HG03175 (cell line): ENCODE measurements around the gene NRGN.
A peak's percentile ranks its signal among the peaks of the same experiment; 100 is the strongest.

Experiments used
- ATAC-seq: cut with Tn5 transposase; IDR thresholded peaks from one replicate; pipeline ENCODE4 v1.9.1; 2021; ENCODE audit warnings: mild to moderate bottlenecking, moderate library complexity; ENCODE audit not compliant: unreplicated experiment

The NRGN gene

DNA sequence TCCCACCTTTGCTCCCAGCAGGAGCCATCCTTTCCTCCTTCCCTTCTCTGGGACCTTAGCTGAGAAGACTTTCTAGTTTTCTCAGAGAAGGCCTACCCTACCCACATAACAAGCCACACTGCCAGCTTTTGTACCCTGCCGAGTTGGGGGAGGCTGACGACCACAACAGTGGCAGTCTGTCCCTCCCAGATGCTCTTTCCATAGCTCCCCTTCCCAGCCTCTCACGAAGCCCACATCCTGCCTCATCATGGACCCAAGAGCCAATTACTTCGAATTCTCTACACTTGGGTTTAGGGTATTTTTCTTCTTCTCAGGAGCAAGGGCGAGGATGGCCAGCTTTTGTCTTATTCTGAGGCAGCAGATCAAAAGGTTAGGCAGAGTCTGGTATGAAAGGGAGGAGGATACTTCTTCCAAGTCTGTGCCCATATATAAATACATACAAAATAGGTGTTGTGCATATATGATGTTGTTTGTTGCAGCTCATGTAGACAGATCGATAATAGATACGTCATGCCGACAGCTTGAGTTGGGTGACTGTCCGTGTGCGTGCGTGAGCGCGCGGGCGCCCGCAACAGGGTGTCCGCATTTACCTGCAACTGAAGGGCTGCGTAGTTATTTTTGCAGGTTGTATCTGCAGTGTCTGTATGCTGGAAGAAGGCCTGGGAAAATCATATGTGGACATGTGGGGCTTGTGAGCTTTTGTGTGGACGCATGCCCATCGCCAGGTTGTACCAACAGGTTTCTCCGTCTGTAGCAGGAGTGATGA, 846 bp upstream of the NRGN start:
- no peak for ATAC-seq

- ATAC-seq, result peak; percentile 53
Observed at GRCh38 chr11:124740277-124740882, 638 bp downstream of the NRGN start.

GRCh38 chr11:124742555-124742954, 2.8 kb downstream of the NRGN start:
- no peak for ATAC-seq

DNA sequence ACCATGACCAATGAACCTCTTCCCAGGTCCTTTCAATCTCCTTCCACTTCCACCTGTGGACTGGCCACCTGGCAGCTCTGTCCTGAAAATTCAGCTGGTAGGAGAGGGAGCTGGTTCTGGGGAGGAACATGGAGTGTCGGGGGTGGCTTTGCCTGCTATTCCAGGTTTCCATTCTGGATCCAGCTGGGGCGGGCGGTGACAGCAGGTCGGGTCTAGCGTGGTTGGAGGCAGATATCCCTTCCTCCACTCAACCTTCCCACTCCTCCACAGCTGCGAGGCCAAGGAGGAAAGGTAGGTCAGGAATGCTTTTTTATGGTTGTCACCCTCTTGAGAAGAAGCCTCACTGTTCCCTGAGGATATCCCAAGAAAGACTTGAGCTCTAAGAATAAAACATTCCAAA, 3.3 kb downstream of the NRGN start:
- no peak for ATAC-seq

GRCh38 chr11:124745270-124745834, 5.6 kb downstream of the NRGN start:
- ATAC-seq, result no peak

- peak; percentile 18 for ATAC-seq
Observed at GRCh38 chr11:124745835-124746620, 6.3 kb downstream of the NRGN start.

DNA sequence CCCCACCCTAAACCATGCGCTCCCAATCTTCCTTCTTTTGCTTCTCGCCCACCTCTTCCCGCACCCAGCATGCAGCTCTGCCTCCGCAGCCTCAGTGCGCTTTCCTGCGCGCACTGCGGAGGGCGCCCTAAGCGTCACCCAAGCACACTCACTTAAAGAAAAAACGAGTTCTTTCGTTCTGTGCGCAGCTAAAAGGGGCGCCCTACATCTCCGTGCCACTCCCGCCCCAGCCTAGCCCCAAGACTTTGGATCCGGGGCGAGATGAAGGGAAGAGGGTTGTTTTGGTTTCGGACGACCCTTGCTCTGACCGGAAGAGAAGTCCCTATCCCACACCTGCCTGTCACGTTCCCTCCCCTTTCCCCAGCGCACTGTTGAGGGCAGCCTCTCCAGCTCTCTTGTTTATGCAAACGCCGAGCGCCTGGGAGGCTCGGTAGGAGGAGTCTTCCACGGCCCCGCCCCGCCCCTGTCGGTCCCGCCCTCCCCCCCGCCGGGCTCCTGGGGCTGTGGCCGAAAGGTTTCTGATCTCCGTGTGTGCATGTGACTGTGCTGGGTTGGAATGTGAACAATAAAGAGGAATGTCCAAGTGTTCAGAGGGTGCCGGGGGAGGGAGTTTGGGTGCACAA, 7.0 kb downstream of the NRGN start:
- peak; percentile 91 for ATAC-seq

- no peak for ATAC-seq
Observed at GRCh38 chr11:124747406-124748099, 7.8 kb downstream of the NRGN start.

DNA sequence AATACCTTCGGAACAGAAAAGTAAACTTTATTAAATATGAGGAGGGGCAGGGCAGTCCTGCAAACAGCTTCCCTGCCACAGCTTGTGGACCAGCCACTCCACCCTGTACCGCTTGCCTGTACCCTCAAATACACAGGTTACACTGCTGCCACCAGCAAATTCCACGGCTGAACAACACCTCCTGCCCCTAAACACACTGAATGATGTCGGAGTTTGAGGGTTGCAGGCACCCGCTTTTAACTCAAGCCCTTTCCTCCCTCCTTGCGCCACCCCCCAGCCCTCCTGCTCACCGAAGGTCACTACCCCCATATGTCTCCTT, 8.3 kb downstream of the NRGN start:
- no peak for ATAC-seq

GRCh38 chr11:124748481-124749343, 9.0 kb downstream of the NRGN start:
- ATAC-seq, result no peak

DNA sequence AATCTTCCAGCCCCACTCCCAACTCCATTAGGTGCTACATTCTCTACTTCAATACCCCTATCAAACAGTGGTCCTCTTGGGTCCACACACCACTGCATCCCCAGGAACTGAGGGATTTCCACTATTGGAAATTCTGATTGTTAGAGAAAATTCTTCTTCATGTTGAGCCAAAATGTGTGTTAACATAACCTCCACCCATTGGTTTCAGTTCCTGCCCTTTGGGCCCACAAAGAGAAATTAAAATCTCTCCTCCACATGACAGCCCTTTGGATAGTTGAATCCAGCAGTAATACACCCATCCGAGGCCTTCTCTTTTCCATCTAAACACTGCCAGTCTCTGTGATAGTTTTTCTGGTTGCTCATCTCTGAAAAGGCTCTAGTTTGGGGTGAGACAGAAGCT, 10.2 kb downstream of the NRGN start:
- no peak for ATAC-seq

DNA sequence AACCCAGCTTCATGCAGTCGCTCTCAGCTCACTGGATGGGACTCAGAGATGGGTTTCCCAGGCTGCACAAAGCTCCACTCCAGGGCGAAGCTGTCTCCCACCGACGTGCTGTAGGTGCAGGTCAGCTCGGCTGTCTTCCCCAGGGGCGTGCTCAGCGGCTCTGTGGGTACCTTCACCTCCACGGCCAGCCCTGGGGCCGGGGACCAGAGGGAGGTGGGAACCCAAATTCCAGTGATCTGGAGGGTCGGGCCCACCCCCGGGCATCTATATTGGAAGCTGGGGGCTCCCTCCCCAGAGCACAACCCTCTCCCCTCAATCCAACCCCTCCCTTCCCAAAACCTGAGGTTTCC, 11.6 kb downstream of the NRGN start:
- ATAC-seq, result no peak

- ATAC-seq, result no peak
Observed at GRCh38 chr11:124751741-124752470, 12.2 kb downstream of the NRGN start, which contains the start of gene VSIG2. TSS of gene VSIG2 (minus strand) at chr11:124752255. CDS start at chr11:124752137, 118 bp downstream.

DNA sequence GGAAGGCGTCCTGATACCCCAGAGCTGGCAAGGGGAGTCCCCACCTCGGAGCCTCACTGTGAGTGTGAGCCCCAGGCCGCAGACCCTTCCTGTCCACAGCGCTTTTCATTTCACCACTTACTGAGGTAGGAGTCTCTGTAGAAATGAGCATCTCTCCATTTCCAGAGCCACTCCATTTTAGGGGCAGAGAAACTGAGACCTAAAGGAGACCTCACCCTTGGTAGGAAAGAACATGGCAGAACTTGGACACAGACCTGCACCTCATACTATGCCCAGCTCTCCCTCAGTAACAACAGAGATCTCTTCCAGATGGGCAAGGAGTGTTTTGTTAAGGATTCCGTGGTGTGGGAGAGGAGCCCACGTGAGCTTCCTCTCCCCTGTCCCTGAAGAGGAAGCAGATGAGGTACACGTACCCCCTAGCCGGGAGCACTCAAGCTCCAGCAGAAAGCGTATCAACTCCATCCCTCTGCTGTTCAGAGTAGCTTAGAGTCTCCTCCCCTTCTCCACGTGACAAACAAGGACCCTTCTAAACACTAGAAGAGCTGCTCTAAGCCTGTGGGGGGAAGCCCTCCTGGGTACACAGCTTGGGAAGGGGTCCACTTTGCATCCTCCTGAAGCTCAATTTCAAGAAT, 12.8 kb downstream of the NRGN start:
- ATAC-seq, result no peak

DNA sequence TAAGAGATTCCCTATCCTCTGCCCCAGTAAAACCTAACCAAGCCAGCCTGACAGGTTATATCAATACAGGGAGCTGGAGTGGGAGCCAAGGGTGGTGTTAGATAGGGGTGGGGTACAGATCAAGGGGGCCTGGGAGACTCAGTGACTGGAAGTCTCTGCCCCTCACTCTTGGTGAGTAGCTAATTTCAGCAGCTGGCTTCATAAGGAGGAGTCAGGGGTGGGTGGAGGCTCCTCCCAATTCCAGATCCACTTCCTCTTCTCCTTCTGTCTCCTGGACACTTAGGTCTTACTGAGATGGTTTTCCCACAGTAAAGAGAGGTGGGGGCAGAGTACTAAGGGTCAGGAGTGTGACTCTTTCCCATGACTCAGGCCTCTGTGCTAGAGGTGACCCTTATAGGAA, 13.5 kb downstream of the NRGN start:
- no peak for ATAC-seq

DNA sequence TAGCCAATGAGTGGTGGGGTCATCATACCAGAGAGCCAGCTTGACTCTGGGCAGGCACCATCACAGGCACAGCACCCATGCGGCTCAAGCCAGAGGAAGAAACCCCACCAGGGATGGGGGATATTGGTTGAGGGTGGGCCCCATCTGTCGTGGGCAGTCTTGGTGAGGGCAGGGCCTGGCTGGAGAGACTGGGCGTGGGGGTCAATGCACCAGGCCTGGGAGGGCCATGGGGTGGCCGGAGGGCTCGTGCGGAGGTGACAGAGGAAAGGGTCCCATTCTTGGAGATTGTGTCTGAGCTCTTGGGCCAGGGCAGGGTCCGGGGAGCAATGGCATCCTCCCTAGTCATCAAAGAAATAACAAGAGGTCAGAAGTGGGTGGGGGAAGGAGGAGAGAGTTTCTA, 13.9 kb downstream of the NRGN start:
- no peak for ATAC-seq

GRCh38 chr11:124754309-124754708, 14.6 kb downstream of the NRGN start:
- no peak for ATAC-seq

- ATAC-seq, result no peak
Observed at GRCh38 chr11:124754710-124755109, 15.0 kb downstream of the NRGN start.
